ENCODE results near the gene LAT.

DNA sequence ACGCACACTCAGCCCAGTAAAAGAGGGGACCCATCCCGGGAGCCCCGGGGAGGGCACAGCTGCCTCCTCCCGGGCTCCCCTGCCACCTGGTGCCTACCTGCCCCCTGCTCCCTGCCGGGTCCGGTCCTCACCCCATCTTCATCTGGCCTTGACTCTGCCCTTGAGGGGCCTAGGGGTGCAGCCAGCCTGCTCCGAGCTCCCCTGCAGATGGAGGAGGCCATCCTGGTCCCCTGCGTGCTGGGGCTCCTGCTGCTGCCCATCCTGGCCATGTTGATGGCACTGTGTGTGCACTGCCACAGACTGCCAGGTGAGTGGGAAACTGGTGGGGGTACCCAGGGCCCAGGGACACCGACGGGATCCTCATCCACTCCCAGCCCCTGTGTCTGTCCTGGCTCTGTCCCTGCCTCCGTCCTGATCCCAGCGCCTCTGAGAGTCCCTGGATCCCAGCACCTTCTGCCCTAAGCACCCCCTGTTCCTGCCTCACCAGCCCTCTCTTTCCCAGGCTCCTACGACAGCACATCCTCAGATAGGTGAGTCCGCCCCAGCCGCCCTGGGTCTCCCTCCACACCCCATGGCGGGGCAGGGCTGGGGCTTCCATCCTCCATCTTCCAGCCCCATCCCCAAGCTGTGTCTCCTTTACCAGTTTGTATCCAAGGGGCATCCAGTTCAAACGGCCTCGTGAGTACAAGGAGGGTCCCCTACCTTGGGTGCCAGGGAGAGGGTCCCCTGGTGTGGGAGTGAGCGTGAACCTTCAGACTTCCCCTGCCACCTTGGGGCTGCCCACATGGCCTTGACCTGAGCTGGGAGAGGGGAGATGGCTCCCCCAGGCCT lies 574 bp downstream of the LAT start:
- TF ChIP-seq, protein P1, sequence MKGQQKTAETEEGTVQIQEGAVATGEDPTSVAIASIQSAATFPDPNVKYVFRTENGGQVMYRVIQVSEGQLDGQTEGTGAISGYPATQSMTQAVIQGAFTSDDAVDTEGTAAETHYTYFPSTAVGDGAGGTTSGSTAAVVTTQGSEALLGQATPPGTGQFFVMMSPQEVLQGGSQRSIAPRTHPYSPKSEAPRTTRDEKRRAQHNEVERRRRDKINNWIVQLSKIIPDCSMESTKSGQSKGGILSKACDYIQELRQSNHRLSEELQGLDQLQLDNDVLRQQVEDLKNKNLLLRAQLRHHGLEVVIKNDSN (IDR thresholded peaks at IDR 0.05) = no peak
- TF ChIP-seq EP300 (IDR thresholded peaks at IDR 0.05; ENCODE audit: borderline replicate concordance) = no peak
- TF ChIP-seq TEAD4 (IDR thresholded peaks at IDR 0.05) = no peak
- TF ChIP-seq, protein P2, sequence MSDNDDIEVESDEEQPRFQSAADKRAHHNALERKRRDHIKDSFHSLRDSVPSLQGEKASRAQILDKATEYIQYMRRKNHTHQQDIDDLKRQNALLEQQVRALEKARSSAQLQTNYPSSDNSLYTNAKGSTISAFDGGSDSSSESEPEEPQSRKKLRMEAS (IDR thresholded peaks at IDR 0.05) = no peak
- TF ChIP-seq, protein P3, sequence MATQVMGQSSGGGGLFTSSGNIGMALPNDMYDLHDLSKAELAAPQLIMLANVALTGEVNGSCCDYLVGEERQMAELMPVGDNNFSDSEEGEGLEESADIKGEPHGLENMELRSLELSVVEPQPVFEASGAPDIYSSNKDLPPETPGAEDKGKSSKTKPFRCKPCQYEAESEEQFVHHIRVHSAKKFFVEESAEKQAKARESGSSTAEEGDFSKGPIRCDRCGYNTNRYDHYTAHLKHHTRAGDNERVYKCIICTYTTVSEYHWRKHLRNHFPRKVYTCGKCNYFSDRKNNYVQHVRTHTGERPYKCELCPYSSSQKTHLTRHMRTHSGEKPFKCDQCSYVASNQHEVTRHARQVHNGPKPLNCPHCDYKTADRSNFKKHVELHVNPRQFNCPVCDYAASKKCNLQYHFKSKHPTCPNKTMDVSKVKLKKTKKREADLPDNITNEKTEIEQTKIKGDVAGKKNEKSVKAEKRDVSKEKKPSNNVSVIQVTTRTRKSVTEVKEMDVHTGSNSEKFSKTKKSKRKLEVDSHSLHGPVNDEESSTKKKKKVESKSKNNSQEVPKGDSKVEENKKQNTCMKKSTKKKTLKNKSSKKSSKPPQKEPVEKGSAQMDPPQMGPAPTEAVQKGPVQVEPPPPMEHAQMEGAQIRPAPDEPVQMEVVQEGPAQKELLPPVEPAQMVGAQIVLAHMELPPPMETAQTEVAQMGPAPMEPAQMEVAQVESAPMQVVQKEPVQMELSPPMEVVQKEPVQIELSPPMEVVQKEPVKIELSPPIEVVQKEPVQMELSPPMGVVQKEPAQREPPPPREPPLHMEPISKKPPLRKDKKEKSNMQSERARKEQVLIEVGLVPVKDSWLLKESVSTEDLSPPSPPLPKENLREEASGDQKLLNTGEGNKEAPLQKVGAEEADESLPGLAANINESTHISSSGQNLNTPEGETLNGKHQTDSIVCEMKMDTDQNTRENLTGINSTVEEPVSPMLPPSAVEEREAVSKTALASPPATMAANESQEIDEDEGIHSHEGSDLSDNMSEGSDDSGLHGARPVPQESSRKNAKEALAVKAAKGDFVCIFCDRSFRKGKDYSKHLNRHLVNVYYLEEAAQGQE (IDR thresholded peaks at IDR 0.05; ENCODE audit: low read depth) = no peak
- no peak for TF ChIP-seq CREB1 (IDR thresholded peaks at IDR 0.05; ENCODE audit: low read depth)
- TF ChIP-seq ZBTB7A (IDR thresholded peaks at IDR 0.05; ENCODE audit: low read depth) = no peak
- TF ChIP-seq TAF1 (IDR thresholded peaks at IDR 0.05; ENCODE audit: low read depth) = no peak
- no peak for TF ChIP-seq RAD21 (IDR thresholded peaks at IDR 0.05; ENCODE audit: low read depth)
- TF ChIP-seq TCF12 (IDR thresholded peaks at IDR 0.05; ENCODE audit: low read depth) = no peak
- TF ChIP-seq NFIC (IDR thresholded peaks at IDR 0.05) = no peak
- TF ChIP-seq YY1 (IDR thresholded peaks at IDR 0.05; ENCODE audit: low read depth) = no peak
- no peak for TF ChIP-seq EGR1 (IDR thresholded peaks at IDR 0.05)
